SK-N-SH treated with all-trans-retinoic acid at 6 μM for 48 hours (cell line): ENCODE measurements around the gene PPM1K.

ENCODE experiments used
- ATAC-seq: fragments of 200-7000 bp; cut with Tn5 transposase; 3 replicates; pipeline ENCODE4 v1.9.1; 2020; ENCODE audit warnings: mild to moderate bottlenecking, moderate library complexity
- ARNTL ChIP-seq: fragments of 450-650 bp; formaldehyde crosslinking; IDR thresholded peaks from 2 replicates; pipeline ENCODE4 v1.5.0; 2020; ENCODE audit warnings: low read depth, mild to moderate bottlenecking, moderate library complexity, borderline replicate concordance
- BACH2 ChIP-seq: fragments of 250-450 bp; sonication (Bioruptor Pico); IDR thresholded peaks from 2 replicates; pipeline ENCODE4 v1.9.0; 2021; ENCODE audit warnings: mild to moderate bottlenecking, borderline replicate concordance
- CREB5 ChIP-seq: fragments of 250-450 bp; sonication (Bioruptor Pico); IDR thresholded peaks from 2 replicates; pipeline ENCODE4 v1.5.1; 2020; ENCODE audit warnings: low read depth, mild to moderate bottlenecking, moderate library complexity
- CSDC2 ChIP-seq: fragments of 250-450 bp; sonication (Bioruptor Pico); IDR thresholded peaks from 2 replicates; pipeline ENCODE4 v1.5.0; 2020; ENCODE audit warnings: mild to moderate bottlenecking, moderate library complexity
- CSRNP3 ChIP-seq: fragments of 250-450 bp; sonication (Bioruptor Pico); IDR thresholded peaks from 2 replicates; pipeline ENCODE4 v1.5.1; 2021; ENCODE audit warnings: mild to moderate bottlenecking, moderate library complexity
- GLIS3 ChIP-seq: fragments of 250-450 bp; sonication (Bioruptor Pico); IDR thresholded peaks from 2 replicates; pipeline ENCODE4 v1.5.0; 2020; ENCODE audit warnings: mild to moderate bottlenecking, moderate library complexity
- ISL1 ChIP-seq: fragments of 250-450 bp; sonication (Bioruptor Pico); IDR thresholded peaks from 2 replicates; pipeline ENCODE4 v2.1.2; 2022; ENCODE audit warnings: mild to moderate bottlenecking, moderate library complexity
- OSR1 ChIP-seq: fragments of 250-450 bp; sonication (Bioruptor Pico); IDR thresholded peaks from 2 replicates; pipeline ENCODE4 v1.8.0; 2022; ENCODE audit warnings: moderate library complexity, mild to moderate bottlenecking, inconsistent platforms
- PATZ1 ChIP-seq: fragments of 250-450 bp; sonication (Bioruptor Pico); IDR thresholded peaks from 2 replicates; pipeline ENCODE4 v1.8.0; 2020; ENCODE audit warnings: mild to moderate bottlenecking, moderate library complexity, borderline replicate concordance
- POU6F1 ChIP-seq: fragments of 250-450 bp; sonication (Bioruptor Pico); IDR thresholded peaks from 2 replicates; pipeline ENCODE4 v1.8.0; 2021; ENCODE audit warnings: low read depth, mild to moderate bottlenecking, moderate library complexity, borderline replicate concordance
- PPARA ChIP-seq: fragments of 250-450 bp; sonication (Bioruptor Pico); IDR thresholded peaks from 2 replicates; pipeline ENCODE4 v1.5.0; 2020; ENCODE audit warnings: mild to moderate bottlenecking, borderline replicate concordance
- RARB ChIP-seq: fragments of 250-450 bp; sonication (Bioruptor Pico); IDR thresholded peaks from 2 replicates; pipeline ENCODE4 v1.8.0; 2021; ENCODE audit warnings: mild to moderate bottlenecking, moderate library complexity
- SNAI2 ChIP-seq: fragments of 250-450 bp; sonication (Bioruptor Pico); IDR thresholded peaks from 2 replicates; pipeline ENCODE4 v1.5.0; 2020; ENCODE audit warnings: mild to moderate bottlenecking, moderate library complexity
- TCF4 ChIP-seq: fragments of 250-450 bp; sonication (Bioruptor Pico); IDR thresholded peaks from 2 replicates; pipeline ENCODE4 v1.8.0; 2021; ENCODE audit warnings: mild to moderate bottlenecking, moderate library complexity, borderline replicate concordance
- TOX ChIP-seq: fragments of 250-450 bp; sonication (Bioruptor Pico); IDR thresholded peaks from 2 replicates; pipeline ENCODE4 v1.8.0; 2021; ENCODE audit warnings: mild to moderate bottlenecking, moderate library complexity, borderline replicate concordance
- TSHZ2 ChIP-seq: fragments of 250-450 bp; sonication (Bioruptor Pico); IDR thresholded peaks from 2 replicates; pipeline ENCODE4 v1.5.0; 2020; ENCODE audit warnings: mild to moderate bottlenecking, moderate library complexity
- ZC3H10 ChIP-seq: fragments of 250-450 bp; sonication (Bioruptor Pico); IDR thresholded peaks from 2 replicates; pipeline ENCODE4 v1.5.1; 2021; ENCODE audit warnings: mild to moderate bottlenecking, moderate library complexity
- ZFP3 ChIP-seq: fragments of 250-450 bp; sonication (Bioruptor Pico); IDR thresholded peaks from 2 replicates; pipeline ENCODE4 v1.5.0; 2020; ENCODE audit warnings: mild to moderate bottlenecking, moderate library complexity
- ZNF565 ChIP-seq: fragments of 450-650 bp; formaldehyde crosslinking; conservative IDR thresholded peaks from 2 replicates; pipeline ENCODE4 v1.5.0; 2020; ENCODE audit warnings: low read depth, mild to moderate bottlenecking, moderate library complexity
- ZNF70 ChIP-seq: fragments of 450-650 bp; formaldehyde crosslinking; IDR thresholded peaks from 2 replicates; pipeline ENCODE4 v1.5.0; 2020; ENCODE audit warnings: mild to moderate bottlenecking, moderate library complexity
- ZNF8 ChIP-seq: fragments of 450-650 bp; formaldehyde crosslinking; IDR thresholded peaks from 2 replicates; pipeline ENCODE4 v1.5.0; 2020; ENCODE audit warnings: mild to moderate bottlenecking, moderate library complexity

PPM1K gene

GRCh38 chr4:88285235-88285653, 883 bp upstream of the PPM1K start:
- TF ChIP-seq PATZ1 (CRISPR knock-in tag) (no peak), SNAI2 (no peak), GLIS3 (CRISPR knock-in tag) (no peak), PPARA (CRISPR knock-in tag) (no peak), CSDC2 (CRISPR knock-in tag) (no peak), ZNF70 (CRISPR knock-in tag) (no peak), TSHZ2 (CRISPR knock-in tag) (no peak), OSR1 (CRISPR knock-in tag) (no peak), POU6F1 (CRISPR knock-in tag) (no peak), ISL1 (CRISPR knock-in tag) (no peak), RARB (no peak), ZNF565 (CRISPR knock-in tag) (no peak), CSRNP3 (CRISPR knock-in tag) (no peak), ZNF8 (CRISPR knock-in tag) (no peak), ZC3H10 (no peak), TCF4 (CRISPR knock-in tag) (no peak), TOX (CRISPR knock-in tag) (no peak), CREB5 (no peak), ARNTL (CRISPR knock-in tag) (no peak), ZFP3 (CRISPR knock-in tag) (no peak)
- ATAC-seq: no peak

GRCh38 chr4:88283661-88284438, 511 bp downstream of the PPM1K start:
- TF ChIP-seq BACH2 (CRISPR knock-in tag) (no peak), OSR1 (CRISPR knock-in tag) (no peak), ZC3H10 (no peak), ZNF8 (CRISPR knock-in tag) (no peak), CSDC2 (CRISPR knock-in tag) (no peak), GLIS3 (CRISPR knock-in tag) (no peak), CREB5 (no peak)
- peak; percentile 71 for ATAC-seq
